ENCODE measurements around the gene PLIN1. TPM values are rescaled to one million over a fixed set of nuclear protein-coding genes. Genes with fewer than 3 reads are reported as not detected.

PLIN1 gene, protein sequence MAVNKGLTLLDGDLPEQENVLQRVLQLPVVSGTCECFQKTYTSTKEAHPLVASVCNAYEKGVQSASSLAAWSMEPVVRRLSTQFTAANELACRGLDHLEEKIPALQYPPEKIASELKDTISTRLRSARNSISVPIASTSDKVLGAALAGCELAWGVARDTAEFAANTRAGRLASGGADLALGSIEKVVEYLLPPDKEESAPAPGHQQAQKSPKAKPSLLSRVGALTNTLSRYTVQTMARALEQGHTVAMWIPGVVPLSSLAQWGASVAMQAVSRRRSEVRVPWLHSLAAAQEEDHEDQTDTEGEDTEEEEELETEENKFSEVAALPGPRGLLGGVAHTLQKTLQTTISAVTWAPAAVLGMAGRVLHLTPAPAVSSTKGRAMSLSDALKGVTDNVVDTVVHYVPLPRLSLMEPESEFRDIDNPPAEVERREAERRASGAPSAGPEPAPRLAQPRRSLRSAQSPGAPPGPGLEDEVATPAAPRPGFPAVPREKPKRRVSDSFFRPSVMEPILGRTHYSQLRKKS
- total RNA-seq, result 1 to 10 TPM in 1 of 2 experiments, under 1 TPM in 1; 0.50 to 1.1 TPM

DNA sequence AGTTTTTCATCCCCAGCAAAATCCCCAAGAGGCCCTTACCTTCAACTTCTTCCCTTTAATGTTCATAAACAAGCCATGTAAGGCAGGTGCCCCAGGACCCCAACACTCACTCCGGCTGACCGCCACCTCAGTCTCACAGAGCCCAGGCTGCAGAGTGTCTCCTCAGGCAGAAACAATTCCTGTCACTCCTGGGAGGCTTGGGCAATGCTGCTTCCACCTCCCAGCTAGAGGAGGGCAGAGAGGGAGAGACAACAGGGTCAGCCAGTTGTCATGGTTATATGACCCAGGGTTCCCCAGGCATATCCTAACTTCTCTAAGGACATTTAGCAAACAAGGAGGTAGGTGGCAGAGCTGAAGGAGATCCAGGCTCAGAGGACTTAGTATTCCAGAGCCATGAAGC is at the start of gene PLIN1:
TSS of gene PLIN1 (minus strand) at position 156 of the 400 bp plus-strand sequence. CDS start 1,878 bp downstream, outside the sequence.
- no peak within 1 kb of the TSS for H3K4me3 Mint-ChIP-seq
- no peaks in the 10 kb centered on the region for H3K9me3 Mint-ChIP-seq
- no peak within 1 kb of the TSS for H3K27ac Mint-ChIP-seq
- TF ChIP-seq, protein P1, sequence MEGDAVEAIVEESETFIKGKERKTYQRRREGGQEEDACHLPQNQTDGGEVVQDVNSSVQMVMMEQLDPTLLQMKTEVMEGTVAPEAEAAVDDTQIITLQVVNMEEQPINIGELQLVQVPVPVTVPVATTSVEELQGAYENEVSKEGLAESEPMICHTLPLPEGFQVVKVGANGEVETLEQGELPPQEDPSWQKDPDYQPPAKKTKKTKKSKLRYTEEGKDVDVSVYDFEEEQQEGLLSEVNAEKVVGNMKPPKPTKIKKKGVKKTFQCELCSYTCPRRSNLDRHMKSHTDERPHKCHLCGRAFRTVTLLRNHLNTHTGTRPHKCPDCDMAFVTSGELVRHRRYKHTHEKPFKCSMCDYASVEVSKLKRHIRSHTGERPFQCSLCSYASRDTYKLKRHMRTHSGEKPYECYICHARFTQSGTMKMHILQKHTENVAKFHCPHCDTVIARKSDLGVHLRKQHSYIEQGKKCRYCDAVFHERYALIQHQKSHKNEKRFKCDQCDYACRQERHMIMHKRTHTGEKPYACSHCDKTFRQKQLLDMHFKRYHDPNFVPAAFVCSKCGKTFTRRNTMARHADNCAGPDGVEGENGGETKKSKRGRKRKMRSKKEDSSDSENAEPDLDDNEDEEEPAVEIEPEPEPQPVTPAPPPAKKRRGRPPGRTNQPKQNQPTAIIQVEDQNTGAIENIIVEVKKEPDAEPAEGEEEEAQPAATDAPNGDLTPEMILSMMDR (IDR thresholded peaks at IDR 0.05), result no peak
- intact Hi-C loops (cut with micrococcal nuclease), result no loop called here
- ATAC-seq, result no peak
- CTCF ChIA-PET, result interaction anchor here (0.6 kb wide), 1 partner anchor 26 kb away, joined by 3 read pairs; no protein-coding TSS in a partner anchor
- H3K36me3 Mint-ChIP-seq (ENCODE audit: low read depth), result peaks cover 4% of the 10 kb centered on the region
- no peaks in the 10 kb centered on the region for H3K4me1 Mint-ChIP-seq (ENCODE audit: low read depth)
- DNase-seq, result no peak
- H3K27me3 Mint-ChIP-seq, result no peaks in the 10 kb centered on the region
- POLR2A ChIA-PET, result no interaction called here

DNA sequence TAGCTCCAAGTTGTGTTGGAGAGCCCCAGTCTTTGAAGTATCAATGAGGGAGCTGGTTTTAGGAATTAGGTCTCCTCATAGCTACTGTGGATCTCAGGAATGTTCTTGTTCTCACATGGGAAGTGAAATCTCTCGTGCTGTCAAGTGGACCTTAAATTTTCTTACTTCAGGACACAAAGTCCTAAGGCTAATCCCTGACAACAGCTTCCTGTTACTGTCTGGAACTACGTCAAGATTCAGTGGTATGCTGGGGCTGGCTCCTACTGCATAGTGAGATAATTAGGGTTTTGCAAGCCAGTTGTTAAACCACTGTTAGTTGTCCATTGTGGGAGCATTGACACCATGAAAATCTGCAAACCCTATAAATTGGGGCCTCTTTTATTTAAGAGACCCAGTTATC is 49.1 kb upstream of the PLIN1 start:
- TF ChIP-seq, protein P1 (IDR thresholded peaks at IDR 0.05), result no peak
- ChIA-PET CTCF (interaction anchor here (1.1 to 3.7 kb wide), 4 partner anchors 10 to 55 kb away, joined by 3 to 20 read pairs (median 4); no protein-coding TSS in a partner anchor), POLR2A (no interaction called here)
- ATAC-seq (no peak), DNase-seq (no peak)
- Mint-ChIP-seq H3K27me3 (no peaks in the 10 kb centered on the region), H3K36me3 (ENCODE audit: low read depth) (no peaks in the 10 kb centered on the region), H3K9me3 (peaks cover 3% of the 10 kb centered on the region), H3K27ac (no peak overlapping the region), H3K4me3 (no peak overlapping the region), H3K4me1 (ENCODE audit: low read depth) (no peaks in the 10 kb centered on the region)
- intact Hi-C loops (cut with micrococcal nuclease), result no loop called here

DNA sequence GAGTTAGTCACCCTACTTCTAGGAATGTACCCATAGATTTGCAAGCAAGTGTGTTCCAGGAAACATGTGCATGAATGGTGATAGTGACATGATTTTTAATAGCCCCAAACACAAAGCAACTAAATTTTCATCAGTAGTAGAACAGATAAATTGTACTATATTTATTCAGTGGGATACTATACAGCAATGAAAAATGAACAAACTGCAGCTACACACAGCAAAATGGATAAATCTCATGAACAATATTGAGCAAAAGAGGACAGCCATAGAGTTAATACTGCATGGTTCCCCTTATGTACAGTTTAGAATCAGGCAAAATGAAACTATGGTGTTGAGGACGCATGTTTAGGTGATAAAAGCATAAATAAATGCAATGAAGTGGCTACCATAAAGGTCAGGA is 45.9 kb upstream of the PLIN1 start:
- Mint-ChIP-seq H3K27me3 (peaks cover 7% of the 10 kb centered on the region), H3K4me1 (ENCODE audit: low read depth) (no peaks in the 10 kb centered on the region), H3K36me3 (ENCODE audit: low read depth) (no peaks in the 10 kb centered on the region), H3K9me3 (peaks cover 3% of the 10 kb centered on the region), H3K4me3 (no peak overlapping the region), H3K27ac (no peak overlapping the region)
- TF ChIP-seq, protein P1 (IDR thresholded peaks at IDR 0.05), result no peak
- CTCF ChIA-PET, result no interaction called here
- DNase-seq (no peak), ATAC-seq (no peak)
- intact Hi-C loops (cut with micrococcal nuclease), result no loop called here
- POLR2A ChIA-PET, result interaction anchor here (1.1 kb wide), 1 partner anchor 126 kb away, joined by 3 read pairs; no protein-coding TSS in a partner anchor

DNA sequence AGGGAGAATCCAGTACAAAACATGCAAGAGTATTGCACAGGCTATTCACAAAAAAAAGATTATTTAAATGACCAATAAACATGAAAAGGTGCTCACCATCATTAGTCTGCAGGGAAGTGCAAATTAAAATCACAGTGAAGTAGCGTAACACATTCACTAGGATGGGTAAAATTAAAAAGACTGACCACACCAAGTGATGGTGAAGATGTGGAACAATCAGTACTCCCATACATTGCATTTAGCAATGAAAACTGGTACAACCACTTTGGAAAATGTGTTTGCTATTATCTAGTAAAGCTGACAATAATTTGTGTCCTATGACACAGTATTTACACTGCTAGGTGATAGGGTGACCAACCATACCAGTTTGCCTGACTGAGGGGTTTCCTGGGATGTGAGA is 45.5 kb upstream of the PLIN1 start:
- ChIA-PET POLR2A (no interaction called here), CTCF (interaction anchor here (1.0 kb wide), 1 partner anchor 77 kb away, joined by 3 read pairs; no protein-coding TSS in a partner anchor)
- TF ChIP-seq, protein P1 (IDR thresholded peaks at IDR 0.05), result no peak
- no peak overlapping the region for H3K27ac Mint-ChIP-seq
- ATAC-seq (no peak), DNase-seq (no peak)
- H3K36me3 Mint-ChIP-seq (ENCODE audit: low read depth), result no peaks in the 10 kb centered on the region
- H3K27me3 Mint-ChIP-seq, result peaks cover 7% of the 10 kb centered on the region
- H3K4me1 Mint-ChIP-seq (ENCODE audit: low read depth), result no peaks in the 10 kb centered on the region
- H3K4me3 Mint-ChIP-seq, result no peak overlapping the region
- intact Hi-C loops (cut with micrococcal nuclease), result no loop called here
- H3K9me3 Mint-ChIP-seq, result peaks cover 3% of the 10 kb centered on the region

DNA sequence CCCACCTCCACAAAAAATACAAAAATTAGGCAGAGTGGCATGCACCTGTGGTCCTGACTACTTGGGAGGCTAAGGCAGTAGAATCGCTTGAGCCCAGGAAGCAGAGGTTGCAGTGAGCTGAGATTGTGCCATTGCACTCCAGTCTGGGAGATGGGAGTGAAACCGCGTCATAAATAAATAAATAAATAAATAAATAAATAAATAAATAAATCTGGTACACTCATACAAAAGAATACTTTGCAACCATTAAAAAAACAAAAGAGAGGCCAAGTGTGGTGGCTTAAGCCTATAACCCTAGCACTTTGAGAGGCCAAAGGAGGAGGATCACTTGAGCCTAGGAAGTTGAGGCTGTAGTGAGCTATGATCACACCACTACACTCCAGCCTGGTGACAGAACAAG is 43.9 kb upstream of the PLIN1 start:
- Mint-ChIP-seq H3K36me3 (ENCODE audit: low read depth) (no peaks in the 10 kb centered on the region), H3K4me1 (ENCODE audit: low read depth) (no peaks in the 10 kb centered on the region), H3K9me3 (peaks cover 3% of the 10 kb centered on the region), H3K27me3 (peaks cover 7% of the 10 kb centered on the region), H3K4me3 (no peak overlapping the region), H3K27ac (no peak overlapping the region)
- TF ChIP-seq, protein P1 (IDR thresholded peaks at IDR 0.05), result no peak
- ChIA-PET POLR2A (no interaction called here), CTCF (no interaction called here)
- no peak for DNase-seq
- ATAC-seq, result no peak
- intact Hi-C loops (cut with micrococcal nuclease), result no loop called here

Measured in activated CD8-positive, alpha-beta T cell treated with anti-CD3 and anti-CD28 coated beads for 36 hours (primary cell).